Caco-2 (cell line): ENCODE measurements around the gene ARHGAP9. TPM values are rescaled to one million over a fixed set of nuclear protein-coding genes. Genes with fewer than 3 reads are reported as not detected.

ENCODE experiments used
- BruUV-seq: library from RNA; stranded (reverse); fragments of 400-500 nt; replicated peaks from 2 replicates; lab custom pipeline; 2021; lab: Mats Ljungman, UMichigan
- CTCF ChIA-PET: fragments of 300-600 bp; sonication (Branson Sonifier 250); formaldehyde crosslinking; loops from one replicate; lab custom pipeline; 2022; ENCODE audit warnings: antibody characterized with exemption; lab: Charles Lee
- POLR2A ChIA-PET: fragments of 300-600 bp; sonication (Branson Sonifier 250); formaldehyde crosslinking; loops from one replicate; lab custom pipeline; 2022; ENCODE audit warnings: antibody characterized with exemption; lab: Charles Lee
- DNase-seq, 2 experiments: peaks; one replicate each; pipeline versions ENCODE4 v3.0.0 to v3.0.0-alpha.2; 2020 to 2022
- H3K27me3 ChIP-seq: replicated peaks from 2 replicates; pipeline ENCODE4 v1.6.0; 2011; ENCODE audit warnings: low read length; ENCODE audit not compliant: control insufficient read depth, insufficient read depth
- H3K36me3 ChIP-seq: 2 replicates; pipeline ENCODE4 v1.5.1; 2011; ENCODE audit warnings: low read length; ENCODE audit not compliant: control insufficient read depth, insufficient read depth
- H3K4me1 ChIP-seq: fragments of 250-450 bp; sonication (Bioruptor Pico); 2 replicates; pipeline ENCODE4 v1.5.1; 2020; ENCODE audit warnings: mild to moderate bottlenecking
- H3K4me3 ChIP-seq: 2 replicates; pipeline ENCODE4 v1.5.1; 2011; ENCODE audit warnings: low read depth, mild to moderate bottlenecking, control low read depth, low read length
- H3K9me3 ChIP-seq: fragments of 250-450 bp; sonication (Bioruptor Pico); 2 replicates; pipeline ENCODE4 v1.5.1; 2020; ENCODE audit warnings: mild to moderate bottlenecking, moderate library complexity
- H3K27ac Mint-ChIP-seq: one replicate; pipeline ENCODE4 v1.8.0; 2022; ENCODE audit warnings: mixed read lengths; ENCODE audit not compliant: unreplicated experiment
- H3K27me3 Mint-ChIP-seq: one replicate; pipeline ENCODE4 v1.8.0; 2022; ENCODE audit warnings: mixed read lengths; ENCODE audit not compliant: insufficient read depth, unreplicated experiment
- H3K36me3 Mint-ChIP-seq: one replicate; pipeline ENCODE4 v1.8.0; 2022; ENCODE audit warnings: mild to moderate bottlenecking, mixed read lengths; ENCODE audit not compliant: insufficient read depth, unreplicated experiment
- H3K4me1 Mint-ChIP-seq: one replicate; pipeline ENCODE4 v1.8.0; 2022; ENCODE audit warnings: low read depth, mixed read lengths; ENCODE audit not compliant: unreplicated experiment
- H3K4me3 Mint-ChIP-seq: one replicate; pipeline ENCODE4 v1.8.0; 2022; ENCODE audit warnings: mild to moderate bottlenecking, moderate library complexity, mixed read lengths; ENCODE audit not compliant: unreplicated experiment
- H3K9me3 Mint-ChIP-seq: one replicate; pipeline ENCODE4 v1.8.0; 2022; ENCODE audit warnings: mixed read lengths; ENCODE audit not compliant: unreplicated experiment
- CTCF ChIP-seq, 2 experiments: fragments of 200-600 bp in 1 of 2; IDR thresholded peaks; 1 replicate in 1 of 2; 2 replicates in 1 of 2; pipeline versions ENCODE4 v1.5.1 to v1.8.0; 2011 to 2022; ENCODE audit warnings: antibody characterized with exemption in 1 of 2, control low read depth in 1 of 2, inconsistent platforms in 1 of 2, low read depth in 1 of 2, low read length in 1 of 2, mild to moderate bottlenecking in 1 of 2, moderate library complexity in 1 of 2; ENCODE audit not compliant: insufficient read depth in 1 of 2, severe bottlenecking in 1 of 2, unreplicated experiment in 1 of 2
- intact Hi-C: fragments of 100-400 bp; cut with micrococcal nuclease; formaldehyde crosslinking; loops from one replicate; pipeline ENCODE4 v1.10.0; 2022; ENCODE audit not compliant: unreplicated experiment
- total RNA-seq: library from RNA; stranded (reverse); gene quantifications from 2 replicates; pipeline ENCODE4 v1.2.3, GENCODE V29; 2022

The ARHGAP9 gene
- total RNA-seq, 1 experiment from 2014 or later = 0.75 TPM

- CTCF ChIA-PET = no interaction called here
- POLR2A ChIA-PET = interaction anchor here (0.6 to 1.1 kb wide), 3 partner anchors 28 to 461 kb away, joined by 3 to 7 read pairs (median 5); partner anchors contain the start of gene DDIT3
- H3K4me1 ChIP-seq = 0 out of 2 replicates have a peak, but pooled peaks cover 7% of the 10 kb centered on the region
- intact Hi-C loops = no loop called here
- no peaks in the 10 kb centered on the region for H3K9me3 ChIP-seq
- no peak for TF ChIP-seq CTCF (IDR thresholded peaks at IDR 0.05; ENCODE audit: insufficient read depth in 1 of 2, low read depth in 1 of 2, low read length in 1 of 2, severe bottlenecking in 1 of 2, unreplicated experiment in 1 of 2)
- Mint-ChIP-seq H3K4me3 (peak overlapping the region; percentile 94), H3K9me3 (no peaks in the 10 kb centered on the region), H3K27me3 (no peaks in the 10 kb centered on the region), H3K4me1 (peaks cover 16% of the 10 kb centered on the region), H3K27ac (peak overlapping the region; percentile 97), H3K36me3 (peaks cover 52% of the 10 kb centered on the region)
- no peak for DNase-seq
- H3K36me3 ChIP-seq = peaks cover 6% of the 10 kb centered on the region
- no TSS peak for BruUV-seq
- H3K27me3 ChIP-seq = no peaks in the 10 kb centered on the region
- H3K4me3 ChIP-seq = peak overlapping the region; percentile 87
Observed at GRCh38 chr12:57488402-57489156, 8.9 kb upstream of the ARHGAP9 start.

- BruUV-seq = TSS peak; percentile 79
- intact Hi-C loops = no loop called here
- no peaks in the 10 kb centered on the region for H3K9me3 Mint-ChIP-seq
- no peaks in the 10 kb centered on the region for H3K27me3 Mint-ChIP-seq
- H3K4me1 Mint-ChIP-seq = peaks cover 22% of the 10 kb centered on the region
- H3K36me3 ChIP-seq = peaks cover 6% of the 10 kb centered on the region
- peak within 1 kb of the TSS; percentile 94 for H3K4me3 Mint-ChIP-seq
- H3K27me3 ChIP-seq = no peaks in the 10 kb centered on the region
- H3K27ac Mint-ChIP-seq = peak within 1 kb of the TSS; percentile 97
- H3K4me3 ChIP-seq = peak within 1 kb of the TSS; percentile 87
- no peaks in the 10 kb centered on the region for H3K9me3 ChIP-seq
- ChIA-PET POLR2A (interaction anchor here (0.9 to 1.1 kb wide), 2 partner anchors 29 to 33 kb away, joined by 5 to 7 read pairs; partner anchors contain the start of gene DDIT3), CTCF (no interaction called here)
- 0 out of 2 replicates have a peak, but pooled peaks cover 7% of the 10 kb centered on the region for H3K4me1 ChIP-seq
- peaks cover 48% of the 10 kb centered on the region for H3K36me3 Mint-ChIP-seq
- peak; percentile 94 for DNase-seq
- no peak for TF ChIP-seq CTCF (IDR thresholded peaks at IDR 0.05; ENCODE audit: insufficient read depth in 1 of 2, low read depth in 1 of 2, low read length in 1 of 2, severe bottlenecking in 1 of 2, unreplicated experiment in 1 of 2)
Observed at GRCh38 chr12:57487597-57488401, 8.1 kb upstream of the ARHGAP9 start, which contains the start of gene MARS1. TSS of gene MARS1 (plus strand) at chr12:57488068. CDS start at chr12:57488091, 23 bp downstream.

- H3K36me3 ChIP-seq = peaks cover 6% of the 10 kb centered on the region
- BruUV-seq = no TSS peak
Observed at GRCh38 chr12:57487055-57487596, 7.5 kb upstream of the ARHGAP9 start.

More at GRCh38 chr12:57487055-57487596, 7.5 kb upstream of the ARHGAP9 start:
- no peaks in the 10 kb centered on the region for H3K27me3 ChIP-seq
- Mint-ChIP-seq H3K9me3 (no peaks in the 10 kb centered on the region), H3K36me3 (peaks cover 42% of the 10 kb centered on the region), H3K27ac (no peak overlapping the region), H3K4me1 (peaks cover 22% of the 10 kb centered on the region), H3K4me3 (peak overlapping the region; percentile 94), H3K27me3 (no peaks in the 10 kb centered on the region)
- no peaks in the 10 kb centered on the region for H3K9me3 ChIP-seq
- no peak for TF ChIP-seq CTCF (IDR thresholded peaks at IDR 0.05; ENCODE audit: insufficient read depth in 1 of 2, low read depth in 1 of 2, low read length in 1 of 2, severe bottlenecking in 1 of 2, unreplicated experiment in 1 of 2)
- DNase-seq = no peak
- H3K4me3 ChIP-seq = no peak overlapping the region
- ChIA-PET POLR2A (interaction anchor here (0.6 kb wide), 1 partner anchor 33 kb away, joined by 3 read pairs; no protein-coding TSS in a partner anchor), CTCF (no interaction called here)
- intact Hi-C loops = no loop called here
- 0 out of 2 replicates have a peak, but pooled peaks cover 7% of the 10 kb centered on the region for H3K4me1 ChIP-seq
